WERI-Rb-1 (cell line): ENCODE results near the gene MAD1L1.

Experiments used
- DNase-seq: peaks from one replicate; pipeline ENCODE4 v3.0.0-alpha.2; 2020
- H3K27ac ChIP-seq: fragments of 250-450 bp; sonication (Bioruptor Pico); 2 replicates; pipeline ENCODE4 v1.5.1; 2020; ENCODE audit warnings: mild to moderate bottlenecking, moderate library complexity
- H3K27me3 ChIP-seq: fragments of 250-450 bp; sonication (Bioruptor Pico); 2 replicates; pipeline ENCODE4 v1.5.1; 2021; ENCODE audit warnings: mild to moderate bottlenecking, low read depth, moderate library complexity; ENCODE audit not compliant: insufficient read depth, severe bottlenecking
- H3K36me3 ChIP-seq: fragments of 250-450 bp; sonication (Bioruptor Pico); 2 replicates; pipeline ENCODE4 v1.5.1; 2020; ENCODE audit warnings: mild to moderate bottlenecking, moderate library complexity
- H3K4me3 ChIP-seq: 2 replicates; pipeline ENCODE4 v1.5.1; 2011; ENCODE audit warnings: low read depth, mild to moderate bottlenecking, control low read depth, low read length
- H3K9me3 ChIP-seq: fragments of 250-450 bp; sonication (Bioruptor Pico); 2 replicates; pipeline ENCODE4 v1.5.1; 2021; ENCODE audit warnings: mild to moderate bottlenecking, moderate library complexity; ENCODE audit not compliant: severe bottlenecking
- TF ChIP-seq, protein P1 (sequence below): IDR thresholded peaks from 2 replicates; pipeline ENCODE4 v1.5.1; 2011; ENCODE audit warnings: low read depth, mild to moderate bottlenecking, control low read depth, inconsistent platforms, low read length

MAD1L1 gene

DNA sequence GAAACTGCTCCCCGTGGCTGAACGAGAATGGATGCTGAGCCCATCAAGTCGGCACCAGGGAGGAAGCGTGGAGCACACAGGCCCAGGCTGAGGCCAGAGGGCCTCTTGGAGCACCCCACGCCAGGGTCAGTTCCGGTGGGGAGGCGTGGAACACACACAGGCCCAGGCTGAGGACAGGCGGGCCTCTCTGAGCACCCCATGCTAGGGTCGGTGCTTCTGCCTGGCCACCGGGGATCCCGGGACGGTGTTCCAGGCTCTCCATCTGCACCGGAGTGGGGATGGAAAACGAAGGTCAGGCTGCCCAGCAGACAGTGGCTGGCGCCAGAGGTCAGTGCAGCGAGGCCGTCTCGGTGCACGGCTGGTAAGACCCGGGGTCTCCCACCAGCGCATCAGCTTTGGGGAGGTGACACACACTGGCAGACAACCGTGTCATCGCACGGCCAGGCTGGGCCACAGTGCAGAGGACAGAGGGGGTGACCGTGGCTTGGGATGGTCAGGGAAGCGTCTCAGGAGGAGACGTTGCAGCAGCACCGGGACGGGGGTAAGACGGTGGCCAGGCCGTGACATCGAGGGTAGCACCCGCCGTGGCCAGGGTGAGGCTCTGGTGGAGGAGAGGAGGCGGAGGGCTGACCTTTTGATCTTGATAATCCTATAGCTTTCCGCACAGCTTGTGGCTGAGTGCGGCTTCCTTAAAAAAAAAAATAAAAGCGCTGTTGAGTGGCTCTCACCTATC lies 358.7 kb downstream of the MAD1L1 start:
- H3K27me3 ChIP-seq = no peaks in the 10 kb centered on the region
- H3K9me3 ChIP-seq = no peaks in the 10 kb centered on the region
- DNase-seq = no peak
- H3K27ac ChIP-seq = peak overlapping the region; percentile 51
- H3K4me3 ChIP-seq = no peak overlapping the region
- TF ChIP-seq, protein P1, sequence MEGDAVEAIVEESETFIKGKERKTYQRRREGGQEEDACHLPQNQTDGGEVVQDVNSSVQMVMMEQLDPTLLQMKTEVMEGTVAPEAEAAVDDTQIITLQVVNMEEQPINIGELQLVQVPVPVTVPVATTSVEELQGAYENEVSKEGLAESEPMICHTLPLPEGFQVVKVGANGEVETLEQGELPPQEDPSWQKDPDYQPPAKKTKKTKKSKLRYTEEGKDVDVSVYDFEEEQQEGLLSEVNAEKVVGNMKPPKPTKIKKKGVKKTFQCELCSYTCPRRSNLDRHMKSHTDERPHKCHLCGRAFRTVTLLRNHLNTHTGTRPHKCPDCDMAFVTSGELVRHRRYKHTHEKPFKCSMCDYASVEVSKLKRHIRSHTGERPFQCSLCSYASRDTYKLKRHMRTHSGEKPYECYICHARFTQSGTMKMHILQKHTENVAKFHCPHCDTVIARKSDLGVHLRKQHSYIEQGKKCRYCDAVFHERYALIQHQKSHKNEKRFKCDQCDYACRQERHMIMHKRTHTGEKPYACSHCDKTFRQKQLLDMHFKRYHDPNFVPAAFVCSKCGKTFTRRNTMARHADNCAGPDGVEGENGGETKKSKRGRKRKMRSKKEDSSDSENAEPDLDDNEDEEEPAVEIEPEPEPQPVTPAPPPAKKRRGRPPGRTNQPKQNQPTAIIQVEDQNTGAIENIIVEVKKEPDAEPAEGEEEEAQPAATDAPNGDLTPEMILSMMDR = no peak
- H3K36me3 ChIP-seq = no peaks in the 10 kb centered on the region; the same call in 1 of the 2 replicates

DNA sequence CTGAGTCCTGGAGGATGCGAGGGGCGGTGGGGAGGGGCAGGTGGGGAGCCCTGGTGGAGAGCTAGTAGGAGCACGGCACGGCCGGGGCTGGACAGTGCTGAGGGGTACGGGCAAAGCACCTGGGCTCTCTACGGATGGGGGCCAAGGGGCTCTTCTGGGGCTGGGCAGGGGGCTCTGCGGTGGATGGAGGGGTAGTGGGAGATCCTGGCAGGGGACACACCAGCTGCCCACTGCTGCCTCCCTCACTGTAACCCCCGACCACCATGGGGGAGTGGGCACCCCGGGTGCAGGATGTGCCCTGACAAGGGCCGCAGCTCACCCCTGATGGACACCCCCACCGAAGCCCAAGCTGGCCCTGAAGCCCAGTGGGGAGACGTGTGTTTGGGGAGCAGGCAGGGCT lies 359.3 kb downstream of the MAD1L1 start:
- TF ChIP-seq, protein P1 = no peak
- Histone ChIP-seq H3K27me3 (no peaks in the 10 kb centered on the region), H3K9me3 (no peaks in the 10 kb centered on the region), H3K36me3 (no peaks in the 10 kb centered on the region; the same call in 1 of the 2 replicates), H3K4me3 (no peak overlapping the region), H3K27ac (no peak overlapping the region)
- DNase-seq = no peak

DNA sequence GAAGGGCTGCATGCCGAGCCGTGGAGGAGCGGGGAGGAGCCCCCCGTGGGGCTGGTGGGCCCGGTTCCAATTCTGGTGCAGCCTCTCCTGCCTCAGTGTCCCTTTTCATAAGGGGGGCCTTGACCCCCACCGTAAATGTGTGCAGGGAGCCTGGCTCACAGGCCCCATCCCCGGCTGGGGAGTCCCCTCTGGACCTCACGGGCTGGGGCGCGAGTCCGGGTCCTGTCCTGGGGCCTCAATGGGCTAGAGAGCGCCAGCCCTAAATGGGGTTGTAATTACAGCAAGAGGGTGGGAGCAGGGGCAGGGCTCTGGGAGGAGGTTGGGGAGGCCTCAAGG lies 359.7 kb downstream of the MAD1L1 start:
- TF ChIP-seq, protein P1 = no peak
- H3K4me3 ChIP-seq = no peak overlapping the region
- H3K27ac ChIP-seq = no peak overlapping the region
- DNase-seq = no peak
- H3K9me3 ChIP-seq = no peaks in the 10 kb centered on the region
- H3K36me3 ChIP-seq = no peaks in the 10 kb centered on the region; the same call in 1 of the 2 replicates
- H3K27me3 ChIP-seq = no peaks in the 10 kb centered on the region

DNA sequence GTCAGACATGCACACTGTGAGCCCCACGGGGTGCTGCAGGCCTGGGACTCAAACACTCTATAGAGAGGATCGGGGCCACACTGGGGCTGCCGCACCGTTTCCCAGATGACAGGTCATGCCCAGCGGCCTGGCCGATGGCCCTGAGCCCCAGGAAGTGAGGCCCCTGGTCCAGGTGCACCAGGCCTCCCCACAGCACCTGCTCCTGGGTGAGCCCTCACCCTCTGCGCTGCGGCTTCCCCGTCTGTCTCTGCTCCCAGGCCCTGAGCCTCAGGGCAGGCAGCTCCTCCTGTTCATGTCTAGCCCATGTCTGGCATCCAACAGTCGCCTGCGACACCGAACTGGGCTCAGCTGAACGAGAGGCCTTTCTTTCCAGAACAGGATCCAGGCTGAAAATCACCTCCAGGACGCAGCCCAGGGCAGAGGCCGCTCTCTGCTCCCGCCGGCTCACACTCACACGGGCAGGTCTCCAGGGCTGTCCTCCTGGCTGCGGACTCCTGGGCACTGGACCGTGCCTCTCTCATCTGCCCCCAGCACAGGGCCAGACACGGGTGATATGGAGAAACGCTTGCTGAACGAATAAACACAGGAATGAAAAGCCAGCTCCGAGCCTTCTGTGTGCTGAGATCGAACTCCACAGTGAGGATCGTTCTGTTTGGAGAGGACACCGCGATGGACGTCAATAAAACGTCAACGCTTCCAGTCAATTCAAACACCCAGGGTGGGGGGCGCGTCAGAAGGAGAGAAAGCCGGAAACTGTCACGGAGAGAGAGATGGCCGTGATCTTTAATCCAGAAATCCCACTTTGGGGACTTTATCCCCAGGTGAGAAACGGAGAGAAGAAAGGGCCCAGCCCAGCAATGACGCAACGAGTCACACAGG lies 360.3 kb downstream of the MAD1L1 start:
- H3K36me3 ChIP-seq = no peaks in the 10 kb centered on the region; the same call in 1 of the 2 replicates
- H3K4me3 ChIP-seq = no peak overlapping the region
- TF ChIP-seq, protein P1 = no peak
- H3K27ac ChIP-seq = no peak overlapping the region
- H3K27me3 ChIP-seq = no peaks in the 10 kb centered on the region
- DNase-seq = no peak
- H3K9me3 ChIP-seq = no peaks in the 10 kb centered on the region

DNA sequence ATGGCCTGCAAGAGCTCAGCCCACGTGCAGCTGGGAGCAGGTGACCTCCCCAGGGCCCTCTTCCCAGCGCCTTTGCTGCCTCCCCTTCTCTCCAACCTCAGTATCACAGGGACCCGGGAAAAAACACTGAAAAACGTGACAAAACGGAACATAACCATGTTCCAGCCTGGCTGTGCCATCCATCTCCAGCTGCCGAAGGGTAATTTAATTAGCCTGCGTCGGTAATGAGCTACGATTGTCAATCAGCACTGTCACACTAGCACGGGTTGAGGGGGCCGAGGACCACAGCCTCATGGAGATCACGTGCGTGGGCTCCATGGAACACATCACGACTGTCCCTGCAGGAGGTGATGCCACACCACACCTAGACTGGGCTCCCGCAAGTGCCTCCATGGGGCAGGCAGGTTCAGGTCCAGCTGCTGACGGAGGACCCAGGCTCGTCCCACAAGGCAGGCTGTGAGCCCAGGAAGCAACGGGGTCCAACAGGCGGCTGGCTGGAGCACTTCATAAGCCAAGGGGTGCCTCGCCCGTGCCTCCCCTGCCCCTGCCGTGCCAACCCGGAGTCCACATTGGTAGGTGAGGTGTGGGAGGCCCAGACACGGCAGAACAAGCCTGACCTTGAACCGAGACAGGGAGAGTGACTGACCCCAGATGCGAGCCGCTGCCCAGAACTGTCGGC lies 363.2 kb downstream of the MAD1L1 start:
- H3K27me3 ChIP-seq = no peaks in the 10 kb centered on the region
- H3K36me3 ChIP-seq = no peaks in the 10 kb centered on the region; the same call in 1 of the 2 replicates
- DNase-seq = no peak
- no peak overlapping the region for H3K27ac ChIP-seq
- no peak overlapping the region for H3K4me3 ChIP-seq
- TF ChIP-seq, protein P1 = no peak
- H3K9me3 ChIP-seq = no peaks in the 10 kb centered on the region
